ENCODE results near the gene OARD1.

The OARD1 gene

DNA sequence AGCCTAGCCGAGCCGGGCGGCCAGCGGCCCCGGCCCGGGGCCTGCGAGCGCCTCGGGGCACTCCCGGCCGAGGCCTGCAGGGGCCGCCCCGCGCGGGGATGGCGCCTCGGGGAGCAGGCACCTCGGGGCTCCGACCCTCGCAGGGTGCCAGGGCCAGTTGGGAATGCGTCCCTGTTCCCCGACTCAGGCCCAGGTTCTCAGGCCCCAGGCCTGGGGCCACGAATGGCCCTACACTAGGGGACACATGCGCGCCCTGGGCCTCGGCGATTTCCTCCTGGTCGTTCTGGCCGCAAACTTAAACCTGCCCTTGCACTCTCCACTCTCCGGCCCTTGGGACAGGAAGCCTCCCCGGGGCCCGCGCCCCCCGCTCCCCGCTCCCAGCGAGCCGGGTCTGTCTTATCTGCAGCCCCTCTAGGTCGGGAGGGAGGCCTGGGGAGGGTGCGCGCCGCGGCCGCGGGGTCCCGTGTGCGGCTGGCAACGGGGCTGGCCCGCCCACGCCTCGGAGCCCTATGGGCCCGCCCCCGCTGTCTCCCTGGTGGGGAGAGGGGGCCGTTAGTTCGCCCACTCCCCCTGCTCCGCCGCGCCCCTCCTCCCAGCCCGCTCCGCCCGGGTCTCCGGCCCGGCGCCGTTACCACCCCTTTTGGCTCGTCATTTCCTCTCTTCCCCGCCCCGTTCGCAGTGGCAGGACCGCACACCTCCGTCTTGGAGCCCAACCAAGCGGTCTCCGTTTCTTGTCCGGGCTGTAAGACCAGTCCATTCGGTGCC lies 1.2 kb upstream of the OARD1 start:
- Histone ChIP-seq H3K36me3 (replicated peaks; ENCODE audit: insufficient read depth, low read length) (no peaks in the 10 kb centered on the region), H3K4me1 (ENCODE audit: low read length) (no peaks in the 10 kb centered on the region), H3K27me3 (replicated peaks; ENCODE audit: insufficient read depth, low read length) (no peaks in the 10 kb centered on the region), H3K79me2 (ENCODE audit: low read length) (peaks cover 61% of the 10 kb centered on the region), H3K4me2 (ENCODE audit: low read depth, low read length) (peak overlapping the region; percentile 76), H3K9me3 (replicated peaks; ENCODE audit: insufficient read depth, low read length) (no peaks in the 10 kb centered on the region), H3K9ac (ENCODE audit: low read length) (peak overlapping the region; percentile 99), H3K4me3 (ENCODE audit: low read length) (peak overlapping the region; percentile 95), H3K9me2 (replicated peaks; ENCODE audit: insufficient read depth, low read length) (no peaks in the 10 kb centered on the region), H4K20me1 (ENCODE audit: insufficient read depth, low read length) (no peaks in the 10 kb centered on the region), H3K27ac (ENCODE audit: low read length) (peak overlapping the region; percentile 99), H2AFZ (ENCODE audit: low read length) (peak overlapping the region; percentile 57), H3F3A (ENCODE audit: insufficient read depth, low read length) (peaks cover 23% of the 10 kb centered on the region)
- peak; percentile 78 for DNase-seq
- peak; percentile 19 for TF ChIP-seq CTCF (IDR thresholded peaks at IDR 0.05; ENCODE audit: low read length)
- TF ChIP-seq EZH2phosphoT487 (IDR thresholded peaks at IDR 0.05; ENCODE audit: low read length): no peak

DNA sequence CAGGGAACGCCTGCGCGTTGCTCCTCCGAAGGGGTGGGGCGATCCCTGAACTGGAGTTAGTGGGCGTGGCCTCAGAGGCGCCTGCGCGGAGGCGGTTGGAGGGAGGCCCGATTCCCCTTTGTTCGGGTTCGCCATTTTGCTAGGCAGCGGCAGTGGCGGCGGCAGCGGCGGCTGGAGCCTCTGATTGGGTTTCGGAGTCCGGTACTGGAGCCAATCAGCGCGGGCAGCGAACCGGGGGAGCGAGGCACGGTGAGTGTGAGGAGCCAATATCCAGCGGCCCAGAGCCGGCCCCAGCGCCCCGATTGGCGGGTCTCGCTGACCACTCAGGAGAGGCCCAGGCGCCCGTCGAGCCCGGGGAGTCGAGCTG lies 663 bp upstream of the OARD1 start, which contains the start of gene NFYA:
TSS of gene NFYA (plus strand) at position 139 of the 367 bp plus-strand sequence. CDS start 6,116 bp downstream, outside the sequence.
- no peaks in the 10 kb centered on the region for H4K20me1 ChIP-seq (ENCODE audit: insufficient read depth, low read length)
- no peaks in the 10 kb centered on the region for H3K4me1 ChIP-seq (ENCODE audit: low read length)
- peak within 1 kb of the TSS; percentile 99 for H3K9ac ChIP-seq (ENCODE audit: low read length)
- peak within 1 kb of the TSS; percentile 84 for H2AFZ ChIP-seq (ENCODE audit: low read length)
- H3K9me2 ChIP-seq (replicated peaks; ENCODE audit: insufficient read depth, low read length): no peaks in the 10 kb centered on the region
- H3K27me3 ChIP-seq (replicated peaks; ENCODE audit: insufficient read depth, low read length): no peaks in the 10 kb centered on the region
- no peaks in the 10 kb centered on the region for H3K36me3 ChIP-seq (replicated peaks; ENCODE audit: insufficient read depth, low read length)
- peak within 1 kb of the TSS; percentile 99 for H3K27ac ChIP-seq (ENCODE audit: low read length)
- no peak for TF ChIP-seq EZH2phosphoT487 (IDR thresholded peaks at IDR 0.05; ENCODE audit: low read length)
- TF ChIP-seq EZH2 (optimal IDR thresholded peaks at IDR 0.05; ENCODE audit: low read depth, low read length): no peak
- no peak for TF ChIP-seq CTCF (IDR thresholded peaks at IDR 0.05; ENCODE audit: low read length)
- no peak for DNase-seq
- H3K9me3 ChIP-seq (replicated peaks; ENCODE audit: insufficient read depth, low read length): no peaks in the 10 kb centered on the region
- H3K4me2 ChIP-seq (ENCODE audit: low read depth, low read length): peak within 1 kb of the TSS; percentile 76
- peaks cover 56% of the 10 kb centered on the region for H3K79me2 ChIP-seq (ENCODE audit: low read length)
- peaks cover 23% of the 10 kb centered on the region for H3F3A ChIP-seq (ENCODE audit: insufficient read depth, low read length)
- H3K4me3 ChIP-seq (ENCODE audit: low read length): peak within 1 kb of the TSS; percentile 95

DNA sequence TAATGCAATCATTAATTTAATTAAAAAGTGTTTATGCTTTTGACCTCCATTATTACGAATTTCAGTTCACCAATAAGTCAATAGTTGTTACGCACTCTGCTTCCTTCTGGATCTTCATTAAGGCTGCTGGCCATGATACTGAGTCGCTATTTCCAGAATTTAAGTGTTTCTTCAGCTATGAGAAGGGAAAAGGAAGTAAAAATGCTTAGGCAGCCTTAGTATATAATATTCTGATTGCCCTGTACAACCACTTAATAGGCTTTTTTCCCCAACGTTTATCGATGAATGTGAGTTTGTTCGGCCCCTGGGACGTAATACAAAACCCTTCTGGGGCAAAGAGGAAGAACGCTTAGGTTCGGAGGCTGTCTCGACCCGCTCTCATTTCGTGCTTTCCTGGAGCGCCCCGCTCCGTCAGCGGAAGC lies 644 bp downstream of the OARD1 start:
- no peaks in the 10 kb centered on the region for H3K9me3 ChIP-seq (replicated peaks; ENCODE audit: insufficient read depth, low read length)
- H3K4me3 ChIP-seq (ENCODE audit: low read length): peak overlapping the region; percentile 95
- H3K9ac ChIP-seq (ENCODE audit: low read length): peak overlapping the region; percentile 99
- H3K27me3 ChIP-seq (replicated peaks; ENCODE audit: insufficient read depth, low read length): no peaks in the 10 kb centered on the region
- peaks cover 42% of the 10 kb centered on the region for H3K79me2 ChIP-seq (ENCODE audit: low read length)
- DNase-seq: peak; percentile 72
- H4K20me1 ChIP-seq (ENCODE audit: insufficient read depth, low read length): no peaks in the 10 kb centered on the region
- H3K27ac ChIP-seq (ENCODE audit: low read length): peak overlapping the region; percentile 99
- peak overlapping the region; percentile 84 for H2AFZ ChIP-seq (ENCODE audit: low read length)
- TF ChIP-seq EZH2 (optimal IDR thresholded peaks at IDR 0.05; ENCODE audit: low read depth, low read length) (no peak), CTCF (IDR thresholded peaks at IDR 0.05; ENCODE audit: low read length) (no peak), EZH2phosphoT487 (IDR thresholded peaks at IDR 0.05; ENCODE audit: low read length) (no peak)
- peaks cover 23% of the 10 kb centered on the region for H3F3A ChIP-seq (ENCODE audit: insufficient read depth, low read length)
- H3K36me3 ChIP-seq (replicated peaks; ENCODE audit: insufficient read depth, low read length): no peaks in the 10 kb centered on the region
- peak overlapping the region; percentile 68 for H3K4me2 ChIP-seq (ENCODE audit: low read depth, low read length)
- peaks cover 2% of the 10 kb centered on the region; the same call in 1 of the 2 replicates for H3K4me1 ChIP-seq (ENCODE audit: low read length)
- H3K9me2 ChIP-seq (replicated peaks; ENCODE audit: insufficient read depth, low read length): no peaks in the 10 kb centered on the region

Measured in MM.1S (cell line).